GM18519 (cell line): ENCODE results near the gene GSTA2.
"Not testable (repeated sequence)": the region's sequence is repeated elsewhere in the genome, so short reads cannot be mapped to it uniquely, and the experiment has no call there.

Experiments
- ATAC-seq: cut with Tn5 transposase; IDR thresholded peaks from one replicate; pipeline ENCODE4 v1.9.1; 2021; ENCODE audit warnings: mild to moderate bottlenecking, moderate library complexity; ENCODE audit not compliant: unreplicated experiment, low FRiP score

Gene GSTA2

GRCh38 chr6:52763322-52763916 is at the start of gene GSTA2:
TSS of gene GSTA2 (minus strand) at chr6:52763475. CDS start at chr6:52757947, 5,528 bp downstream.
- ATAC-seq, result not testable (repeated sequence)

GRCh38 chr6:52809777-52810176 is 46.5 kb upstream of the GSTA2 start:
- ATAC-seq, result not testable (repeated sequence)

- ATAC-seq, result no peak
Observed at GRCh38 chr6:52808660-52809059, 45.4 kb upstream of the GSTA2 start.

- ATAC-seq, result not testable (repeated sequence)
Observed at GRCh38 chr6:52803668-52804255, 40.5 kb upstream of the GSTA2 start, which contains the start of gene GSTA1. TSS of gene GSTA1 (minus strand) at chr6:52803816. CDS start at chr6:52799267, 4,549 bp downstream.

GRCh38 chr6:52802806-52803205 is 39.5 kb upstream of the GSTA2 start:
- ATAC-seq, result no peak

- no peak for ATAC-seq
Observed at GRCh38 chr6:52801188-52801841, 38.0 kb upstream of the GSTA2 start.

- not testable (repeated sequence) for ATAC-seq
Observed at GRCh38 chr6:52799272-52799671, 36.0 kb upstream of the GSTA2 start.

GRCh38 chr6:52794366-52794765 is 31.1 kb upstream of the GSTA2 start:
- not testable (repeated sequence) for ATAC-seq

- no peak for ATAC-seq
Observed at GRCh38 chr6:52790861-52791260, 27.6 kb upstream of the GSTA2 start.

GRCh38 chr6:52789658-52790057 is 26.4 kb upstream of the GSTA2 start:
- ATAC-seq, result not testable (repeated sequence)

GRCh38 chr6:52788478-52788877 is 25.2 kb upstream of the GSTA2 start:
- no peak for ATAC-seq

- ATAC-seq, result no peak
Observed at GRCh38 chr6:52787917-52788316, 24.6 kb upstream of the GSTA2 start.

- no peak for ATAC-seq
Observed at GRCh38 chr6:52786249-52786956, 23.1 kb upstream of the GSTA2 start.

GRCh38 chr6:52782696-52783274 is 19.5 kb upstream of the GSTA2 start:
- not testable (repeated sequence) for ATAC-seq

- not testable (repeated sequence) for ATAC-seq
Observed at GRCh38 chr6:52782209-52782608, 18.9 kb upstream of the GSTA2 start.

- ATAC-seq, result no peak
Observed at GRCh38 chr6:52779237-52779636, 16.0 kb upstream of the GSTA2 start.

- ATAC-seq, result not testable (repeated sequence)
Observed at GRCh38 chr6:52776711-52777351, 13.6 kb upstream of the GSTA2 start.

GRCh38 chr6:52769399-52769798 is 6.1 kb upstream of the GSTA2 start:
- ATAC-seq, result not testable (repeated sequence)

- ATAC-seq, result not testable (repeated sequence)
Observed at GRCh38 chr6:52767658-52768057, 4.4 kb upstream of the GSTA2 start.
